HG03571 (cell line): ENCODE results near the gene DCAF15.

Source experiments
- ATAC-seq: cut with Tn5 transposase; IDR thresholded peaks from one replicate; pipeline ENCODE4 v1.9.1; 2021; ENCODE audit not compliant: unreplicated experiment

DCAF15 gene

DNA sequence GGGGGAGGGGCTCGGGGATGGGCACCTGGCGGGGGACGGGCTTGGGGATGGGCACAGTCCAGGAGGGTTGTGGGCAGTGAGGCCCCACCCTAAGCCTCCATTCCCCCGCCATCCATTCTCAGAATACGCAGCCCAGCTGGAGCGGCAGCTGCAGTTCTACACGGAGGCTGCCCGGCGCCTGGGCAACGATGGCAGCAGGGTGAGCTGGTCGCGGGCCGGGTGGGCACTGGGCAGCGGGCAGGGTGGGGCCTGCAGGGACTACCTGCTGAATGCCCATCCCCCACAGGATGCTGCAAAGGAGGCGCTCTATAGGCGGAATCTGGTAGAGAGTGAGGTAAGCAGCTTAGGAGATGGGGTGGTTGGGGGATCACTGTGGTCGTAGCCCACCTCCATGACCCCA, 22.4 kb upstream of the DCAF15 start:
- no peak for ATAC-seq

DNA sequence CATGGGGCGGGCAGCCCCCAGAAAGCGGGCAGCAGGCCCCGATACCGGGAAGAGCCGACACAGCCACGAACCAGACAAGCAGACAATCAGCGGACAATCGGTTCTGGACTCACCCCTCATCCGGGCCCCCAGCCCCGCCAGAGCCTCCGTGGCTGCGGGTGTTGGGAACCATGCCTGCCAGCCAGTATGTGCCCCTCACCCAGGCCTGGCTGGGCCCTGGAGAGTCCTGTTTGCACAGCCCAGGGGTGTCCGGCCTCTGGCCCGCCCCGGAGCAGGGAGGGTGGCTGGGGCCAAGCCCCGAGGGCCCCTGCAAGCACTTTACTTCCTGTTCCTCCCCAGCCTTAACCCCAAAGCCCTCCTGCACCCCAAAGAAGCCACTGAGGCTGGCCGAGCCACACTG, 21.9 kb upstream of the DCAF15 start:
- no peak for ATAC-seq

DNA sequence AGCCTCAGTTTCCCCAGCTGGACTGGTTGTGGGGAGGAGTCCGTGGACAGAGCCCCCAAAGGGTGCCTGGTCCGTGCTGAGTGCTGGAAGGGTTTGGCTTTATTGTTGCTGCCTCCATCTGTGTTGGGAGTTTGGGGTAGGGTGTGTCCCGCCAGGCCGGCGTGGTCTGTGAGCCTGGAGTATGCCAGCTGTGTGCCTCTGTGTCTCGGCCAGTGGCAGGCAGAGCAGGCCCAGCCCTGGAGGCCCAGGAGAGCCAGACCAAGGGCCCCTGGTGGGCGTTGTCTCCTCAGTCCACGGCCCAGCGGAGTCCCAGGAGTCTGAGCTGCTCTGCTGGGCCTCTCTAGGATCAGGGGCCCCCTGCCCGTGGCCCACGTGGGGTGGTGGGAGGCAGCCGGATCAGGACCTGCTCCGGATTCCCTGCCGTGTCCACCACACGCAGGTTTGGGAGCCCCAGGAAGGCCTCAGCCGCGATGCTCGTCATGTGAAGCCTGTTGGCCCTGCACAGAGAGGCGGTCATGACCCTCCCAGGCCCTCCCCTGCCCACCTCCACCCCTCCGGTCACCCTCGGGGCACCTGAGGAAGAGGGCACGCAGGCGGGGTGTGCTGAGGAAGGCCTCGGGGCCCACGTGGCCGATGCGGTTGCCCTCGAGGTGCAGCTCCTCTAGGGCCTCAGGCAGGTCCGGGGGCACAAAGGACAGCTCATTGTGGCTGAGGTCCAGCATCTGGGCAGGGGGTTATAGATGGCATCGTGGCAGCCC, 20.7 kb upstream of the DCAF15 start:
- no peak for ATAC-seq

DNA sequence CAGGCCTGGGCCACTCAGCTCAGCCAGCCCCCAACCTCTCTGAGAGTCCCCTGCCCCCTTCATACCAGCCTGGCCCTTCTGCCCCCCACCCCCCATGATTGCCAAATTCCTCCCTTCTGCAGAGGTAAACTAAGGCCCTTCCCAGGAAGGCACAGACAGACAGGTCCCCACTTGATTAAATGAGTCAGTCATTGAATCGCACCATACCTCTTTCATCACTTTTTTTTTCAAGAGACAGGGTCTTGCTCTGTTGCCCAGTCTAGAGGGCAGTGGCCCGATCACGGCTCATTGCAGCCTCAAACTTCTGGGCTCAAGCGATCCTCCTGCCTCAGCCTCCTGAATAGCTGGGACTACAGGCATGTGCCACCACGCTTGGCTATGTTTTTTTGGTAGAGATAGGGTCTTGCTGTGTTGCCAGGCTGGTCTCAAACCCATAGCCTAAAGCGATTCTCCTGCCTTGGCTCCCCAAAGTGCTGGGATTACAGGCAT, 20.1 kb upstream of the DCAF15 start:
- ATAC-seq: no peak

DNA sequence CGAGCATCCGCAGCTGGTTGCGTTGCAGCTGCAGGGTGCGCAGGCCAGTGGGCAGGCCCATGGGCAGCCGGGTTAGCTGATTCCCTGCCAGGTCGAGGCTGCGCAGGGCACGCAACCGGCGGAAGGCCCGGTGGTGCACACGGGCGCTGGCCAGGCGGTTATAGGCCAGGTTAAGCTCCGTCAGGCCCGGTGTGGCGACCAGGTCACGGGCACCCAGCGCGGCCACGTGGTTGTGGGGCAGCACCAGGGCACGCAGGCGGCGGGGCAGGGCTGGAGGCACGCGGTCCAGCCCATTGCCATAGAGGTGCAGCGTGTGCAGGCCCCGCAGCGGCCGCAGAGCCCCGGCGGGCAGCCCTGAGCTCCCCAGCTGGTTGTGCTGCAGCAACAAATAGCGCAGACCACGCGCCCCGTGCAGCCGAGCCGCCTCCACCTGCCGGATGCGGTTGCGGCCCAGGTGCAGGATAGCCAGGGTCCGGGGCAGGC, 19.4 kb upstream of the DCAF15 start:
- no peak for ATAC-seq

DNA sequence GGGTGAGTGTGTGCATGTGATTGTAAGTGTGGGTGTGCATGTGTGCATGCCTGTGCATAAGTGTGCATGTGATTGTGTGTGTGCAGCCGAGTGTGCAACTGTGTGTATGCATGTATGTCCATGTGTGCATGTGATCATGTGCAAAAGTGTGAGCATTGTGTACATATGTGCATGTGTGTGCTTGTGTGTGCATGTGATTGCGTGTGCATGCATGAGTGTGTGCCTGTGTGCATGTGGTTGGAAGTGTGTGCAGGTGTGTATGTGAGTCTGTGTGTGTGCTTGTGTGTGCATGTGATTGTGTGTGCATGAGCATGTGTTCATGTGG, 17.6 kb upstream of the DCAF15 start:
- ATAC-seq: no peak

DNA sequence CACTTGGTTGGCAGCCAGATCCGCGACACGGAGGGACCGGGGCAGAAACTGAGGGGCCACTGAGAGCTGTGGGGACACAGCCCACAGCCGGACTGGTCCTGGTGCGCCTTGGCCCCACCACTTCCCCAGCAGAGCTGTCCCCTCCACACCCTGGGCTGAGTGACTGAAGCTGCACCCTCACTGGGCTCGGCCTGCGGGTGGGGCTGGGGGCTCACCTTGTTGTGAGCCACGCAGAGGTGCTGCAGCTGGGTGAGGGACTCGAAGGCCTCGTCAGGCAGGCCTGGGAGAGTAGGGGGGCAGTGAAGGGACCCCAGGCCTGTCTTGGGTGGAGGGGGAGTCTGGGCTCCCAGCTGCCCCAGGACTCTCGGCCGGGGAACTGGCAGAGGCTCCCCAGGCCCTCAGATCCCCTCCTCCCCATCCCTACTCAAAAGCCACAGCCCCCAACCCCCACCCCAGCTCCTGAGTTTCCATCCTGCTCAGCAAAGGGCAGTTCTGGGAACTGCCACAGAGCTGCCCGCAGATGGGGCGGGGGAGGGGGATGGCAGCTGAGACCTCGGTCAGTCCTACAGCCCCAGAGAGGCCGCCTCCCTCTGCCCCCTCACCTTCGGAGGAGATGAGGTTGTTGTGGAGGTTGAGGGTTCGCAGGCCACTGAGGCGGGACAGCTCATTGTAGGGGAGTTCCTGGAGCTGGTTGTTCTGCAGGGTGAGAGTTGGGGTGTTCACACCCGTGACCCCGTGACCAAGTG, 16.4 kb upstream of the DCAF15 start:
- no peak for ATAC-seq

DNA sequence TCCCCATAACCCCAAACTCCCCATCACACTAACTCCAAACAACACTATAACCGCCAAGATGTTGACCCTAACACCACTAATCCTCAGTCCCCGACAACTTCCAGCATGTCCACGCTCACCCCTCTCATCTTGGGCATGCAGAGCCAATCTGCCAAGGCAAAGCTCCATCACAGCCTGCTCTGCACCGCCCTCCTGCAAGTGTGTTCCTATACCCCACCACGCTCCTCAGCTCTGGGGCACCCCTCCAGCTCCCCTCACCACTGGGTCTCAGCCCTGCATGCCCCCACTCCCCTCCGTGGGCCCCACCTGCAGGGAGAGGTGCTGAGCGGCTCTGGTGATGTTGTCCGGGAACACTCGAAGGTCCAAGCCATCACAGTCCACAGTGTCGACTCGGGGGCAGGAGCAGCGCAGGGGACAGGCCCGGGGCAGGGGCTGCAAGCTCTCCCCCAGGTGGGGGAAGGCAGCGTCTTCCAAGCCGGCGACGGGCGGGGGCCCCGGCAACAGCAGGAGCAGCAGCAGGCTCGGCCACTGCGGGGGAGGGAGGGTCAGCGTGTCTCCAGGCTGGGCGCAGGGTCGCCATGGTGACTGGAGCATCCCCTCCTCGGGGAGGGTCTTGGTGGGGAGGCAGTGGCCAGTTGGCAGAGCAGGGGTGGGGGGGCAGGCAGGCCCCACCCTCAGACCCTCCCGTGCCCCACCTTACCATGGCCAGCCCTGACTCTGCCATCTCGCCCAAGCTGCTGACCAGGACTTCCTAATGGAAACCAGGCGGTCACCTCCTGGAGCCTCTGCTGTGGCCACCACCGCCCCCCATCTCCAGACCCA, 14.6 kb upstream of the DCAF15 start:
- no peak for ATAC-seq

DNA sequence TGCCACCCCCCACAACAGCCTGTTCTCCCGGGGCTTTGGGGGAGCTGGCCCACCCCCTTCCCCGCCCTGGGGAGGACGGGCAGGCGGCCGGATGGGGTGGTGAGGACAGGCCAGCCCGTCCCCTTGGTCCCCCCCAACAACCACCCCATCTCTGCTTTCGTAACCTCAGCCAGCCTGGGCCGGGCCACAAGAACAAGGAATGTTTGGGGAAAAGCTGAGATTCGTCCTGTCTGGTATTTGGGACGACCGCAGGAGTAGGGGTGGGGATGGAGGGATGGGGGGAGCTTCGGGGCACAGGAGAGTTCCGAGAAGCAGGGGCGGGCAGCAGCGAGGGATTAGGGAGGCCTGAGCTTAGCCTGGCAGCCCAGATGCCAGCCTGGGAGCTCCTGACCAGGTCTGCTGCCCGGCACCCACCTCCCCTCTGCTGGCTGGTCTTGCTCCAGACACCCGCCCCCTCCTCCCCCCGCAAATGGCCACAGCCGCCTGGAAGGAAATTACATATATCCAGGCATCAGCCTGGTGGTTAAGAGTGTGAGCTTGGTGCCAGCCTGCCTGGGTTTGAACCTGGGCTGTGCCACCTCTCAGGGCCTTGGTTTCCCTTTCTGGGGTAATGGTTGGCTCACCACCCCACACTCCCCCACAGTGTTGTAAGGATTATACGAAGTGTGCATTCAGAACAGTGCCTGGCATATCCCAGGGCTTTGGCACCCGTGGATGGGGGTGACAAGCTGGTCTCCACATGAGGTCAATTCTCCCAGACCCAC, 13.8 kb upstream of the DCAF15 start, which contains the start of gene PODNL1:
Gene PODNL1, minus strand, starts transcription at position 117 of the 764 bp plus-strand sequence. CDS start 236 bp downstream, outside the sequence.
- ATAC-seq: no peak

DNA sequence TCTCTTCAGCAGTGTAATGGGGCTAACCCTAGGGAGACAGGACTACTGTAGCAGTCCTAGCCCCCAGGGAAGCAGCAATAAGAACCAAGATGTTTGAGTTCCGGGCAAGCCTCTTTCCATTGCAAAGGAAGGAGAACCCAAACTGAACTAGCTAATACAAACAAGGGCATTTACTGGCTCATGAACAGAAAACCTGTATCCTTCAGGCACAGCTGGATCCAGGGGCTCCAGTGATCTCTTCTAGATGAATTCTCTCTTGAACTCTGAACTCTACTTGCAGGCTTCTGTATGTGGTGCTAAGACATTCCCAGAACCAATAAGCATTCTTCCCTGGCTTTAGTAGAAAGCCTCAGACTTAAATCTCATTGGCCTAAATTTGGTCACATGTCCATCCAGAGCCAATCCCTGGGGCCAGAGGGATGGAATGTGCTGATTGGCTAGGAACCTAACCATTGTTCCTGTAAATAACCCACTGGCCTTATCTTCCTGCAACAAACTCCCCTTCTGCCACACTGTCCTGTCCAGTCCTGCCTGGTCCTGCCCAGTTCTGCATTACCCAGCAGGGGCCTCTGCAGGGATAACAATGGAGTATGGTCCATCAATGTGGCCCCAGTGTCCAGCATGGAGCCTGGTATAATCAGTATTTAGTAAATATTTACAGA, 10.2 kb upstream of the DCAF15 start:
- ATAC-seq: no peak

DNA sequence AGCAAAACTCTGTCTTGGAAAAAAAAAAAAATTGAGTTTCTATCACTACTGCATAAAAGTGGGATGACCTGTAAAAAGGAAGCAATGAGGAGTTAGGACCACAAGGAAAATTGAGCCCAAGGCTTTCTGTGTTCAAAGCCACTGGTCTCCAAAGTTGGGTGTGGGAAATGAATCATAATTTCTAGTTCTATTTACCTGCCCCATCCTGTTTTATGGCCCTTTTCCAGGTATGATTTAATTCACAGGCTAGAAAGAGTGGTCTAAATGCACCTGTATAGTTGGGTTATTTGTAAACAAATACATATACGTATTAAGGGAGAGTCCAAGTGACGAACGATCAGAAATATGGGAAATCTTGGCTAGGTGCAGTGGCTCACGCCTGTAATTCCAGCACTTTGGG, 5.9 kb upstream of the DCAF15 start:
- ATAC-seq: no peak

DNA sequence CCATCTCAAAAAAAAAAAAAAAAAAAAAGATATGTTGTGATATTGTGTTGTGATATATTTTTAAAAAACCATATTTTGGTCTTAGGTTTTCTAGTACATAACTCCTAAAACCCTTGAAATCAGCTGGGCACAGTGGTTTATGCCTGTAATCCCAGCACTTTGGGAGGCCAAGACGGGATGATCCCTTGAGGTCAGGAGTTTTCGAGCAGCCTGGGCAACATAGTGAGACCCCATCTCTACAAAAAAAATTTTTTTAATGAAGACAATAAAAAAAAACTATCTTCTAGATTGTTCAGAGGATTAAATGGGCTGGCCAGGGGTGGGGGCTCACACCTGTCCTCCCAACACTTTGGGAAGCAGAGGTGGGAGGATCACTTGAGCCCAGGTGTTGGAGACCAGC, 1.3 kb upstream of the DCAF15 start:
- no peak for ATAC-seq

DNA sequence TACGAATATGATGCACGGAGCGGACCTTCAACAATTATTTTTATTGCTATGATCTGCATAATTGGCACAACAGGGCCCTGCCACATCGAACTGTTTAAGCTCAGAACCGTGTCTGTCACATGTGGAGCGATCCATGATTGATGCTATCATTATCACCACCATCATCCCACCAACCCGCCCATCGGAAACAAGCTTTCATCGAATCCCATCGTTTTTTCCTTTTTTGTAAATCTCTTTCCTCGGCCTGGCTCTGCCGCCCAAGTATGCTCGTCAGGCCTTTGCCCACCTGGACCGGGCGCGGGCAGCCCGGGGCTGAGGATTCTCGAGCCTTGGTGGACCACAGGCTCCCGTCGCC, 533 bp upstream of the DCAF15 start:
- no peak for ATAC-seq

DNA sequence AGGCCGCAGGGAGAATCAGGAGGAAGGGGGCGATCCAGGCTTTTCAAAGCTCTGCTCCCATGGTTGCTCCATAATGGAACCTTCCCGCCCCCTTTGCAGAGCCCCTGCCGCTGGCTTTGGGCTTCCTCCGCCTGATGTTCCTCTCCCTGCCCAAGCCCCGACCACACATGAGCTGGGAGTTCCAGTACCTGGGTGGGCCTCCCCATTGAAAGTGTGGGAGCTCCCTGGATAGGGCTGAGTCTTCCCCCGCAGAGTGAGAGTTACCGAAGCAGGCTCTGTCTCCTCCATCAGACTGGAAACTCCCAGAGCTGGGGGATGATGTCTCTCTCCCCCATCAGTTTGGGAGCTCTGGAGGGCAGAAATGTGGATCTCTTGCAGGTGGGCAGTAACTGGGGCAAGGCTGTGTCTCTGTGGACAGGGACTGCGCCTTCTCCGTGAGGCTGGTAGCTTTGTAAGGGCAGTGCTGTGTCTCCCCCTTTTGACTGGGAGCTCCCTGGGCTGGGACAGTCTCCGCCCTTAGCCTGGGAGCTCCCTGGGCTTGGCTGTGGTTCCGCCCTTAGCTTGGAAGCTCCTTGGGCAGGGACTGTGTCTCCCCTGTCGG, 722 bp downstream of the DCAF15 start:
- no peak for ATAC-seq

DNA sequence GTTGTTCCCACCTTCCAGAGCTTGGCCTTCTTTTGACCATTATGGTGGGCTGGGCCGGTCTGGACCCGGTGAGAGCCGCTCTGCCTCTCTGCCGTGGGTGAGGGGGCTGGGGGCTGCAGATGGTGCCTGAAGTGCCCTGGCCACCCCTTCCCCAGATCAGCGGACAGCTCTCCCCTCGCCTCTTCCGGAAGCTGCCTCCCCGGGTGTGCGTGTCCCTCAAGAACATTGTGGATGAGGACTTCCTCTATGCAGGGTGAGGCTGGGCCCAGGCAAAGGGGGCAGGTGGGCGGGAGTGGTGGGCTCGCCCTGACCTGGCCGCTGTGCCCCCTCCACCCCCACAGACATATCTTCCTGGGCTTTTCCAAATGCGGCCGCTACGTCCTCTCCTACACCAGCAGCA, 1.9 kb downstream of the DCAF15 start:
- no peak for ATAC-seq

DNA sequence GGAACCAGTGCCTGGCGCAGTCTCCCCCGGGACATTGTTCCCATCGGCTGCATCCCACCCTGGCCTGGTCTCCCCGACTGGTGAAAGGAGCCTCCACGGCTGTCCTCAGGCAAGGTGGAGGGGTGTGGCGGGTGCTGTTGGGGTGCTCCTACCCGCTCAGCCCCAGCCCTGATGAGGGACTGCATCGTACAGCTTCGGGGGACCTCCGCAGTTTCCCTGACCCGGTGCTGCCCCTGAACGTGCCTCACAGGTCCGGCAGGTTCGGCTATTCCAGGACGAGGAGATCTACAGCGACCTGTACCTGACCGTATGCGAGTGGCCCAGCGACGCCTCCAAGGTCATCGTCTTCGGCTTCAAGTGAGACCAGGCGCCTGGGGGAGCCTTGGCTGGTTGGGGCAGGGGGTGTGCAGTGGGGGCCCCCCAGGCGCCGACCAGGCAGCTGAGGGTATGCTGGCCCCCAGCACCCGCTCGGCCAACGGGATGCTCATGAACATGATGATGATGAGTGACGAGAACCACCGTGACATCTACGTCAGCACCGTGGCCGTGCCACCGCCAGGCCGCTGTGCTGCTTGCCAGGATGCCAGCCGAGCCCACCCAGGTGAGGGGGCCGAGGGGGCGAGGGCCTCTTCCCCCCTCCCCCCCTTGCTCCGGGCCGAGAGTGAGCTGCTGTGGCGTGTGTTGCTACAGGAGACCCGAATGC, 3.5 kb downstream of the DCAF15 start:
- ATAC-seq: no peak

DNA sequence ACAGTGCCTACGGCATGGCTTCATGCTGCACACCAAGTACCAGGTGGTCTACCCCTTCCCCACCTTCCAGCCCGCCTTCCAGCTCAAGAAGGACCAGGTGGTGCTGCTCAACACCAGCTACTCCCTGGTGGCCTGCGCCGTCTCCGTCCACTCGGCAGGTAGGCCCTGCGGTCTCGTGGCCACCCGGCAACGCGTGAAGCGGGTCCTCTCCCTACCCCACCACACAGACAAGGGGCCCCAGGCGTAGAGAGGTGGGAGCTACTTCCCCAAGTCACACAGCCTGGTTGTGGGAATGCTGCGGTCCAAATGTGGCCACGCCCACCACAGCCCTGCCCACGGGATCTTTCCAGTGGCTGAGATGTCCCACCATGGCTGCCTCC, 4.0 kb downstream of the DCAF15 start:
- no peak for ATAC-seq

DNA sequence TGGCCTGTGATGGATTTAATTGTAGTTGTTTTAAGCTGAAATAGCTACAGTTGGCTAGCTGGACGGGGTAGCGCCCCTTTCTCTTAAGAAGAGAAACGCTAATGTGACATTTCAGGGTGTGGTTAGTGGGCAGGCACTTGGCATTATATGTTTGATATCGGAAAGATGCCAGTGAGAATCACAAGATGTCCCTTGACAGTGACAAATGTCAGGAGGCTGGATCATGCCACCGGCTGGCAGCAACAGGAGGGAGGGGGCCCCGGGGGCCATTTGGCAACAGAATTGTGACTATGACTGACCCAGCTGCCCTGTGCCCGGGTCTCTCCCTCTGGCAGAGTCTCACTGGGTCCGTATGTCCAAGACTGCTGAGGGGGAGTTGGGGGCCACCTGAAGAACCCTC, 4.7 kb downstream of the DCAF15 start:
- ATAC-seq: no peak

DNA sequence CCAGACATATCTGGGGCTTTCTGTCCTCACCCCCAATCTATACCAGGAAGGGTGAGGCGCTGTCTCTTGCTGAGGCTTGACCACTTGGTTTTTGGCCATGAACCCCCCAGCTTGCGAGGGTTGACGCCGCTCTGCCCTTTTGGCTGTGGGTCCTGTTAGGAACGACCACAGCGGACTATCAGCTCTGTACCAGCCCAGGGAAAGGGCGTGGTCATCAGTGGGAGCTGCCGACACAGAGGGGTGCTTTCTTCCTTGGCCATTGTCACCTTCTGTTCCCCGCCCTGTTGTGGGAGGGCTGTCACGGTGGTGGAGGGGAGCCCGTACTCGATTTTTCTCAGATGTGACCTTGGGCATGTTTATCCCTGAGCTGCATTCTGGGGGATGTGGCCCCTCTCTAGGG, 5.7 kb downstream of the DCAF15 start:
- ATAC-seq: no peak
